ENCODE data around the gene CLIC4. TPM values are rescaled to one million over a fixed set of nuclear protein-coding genes. Genes with fewer than 3 reads are reported as not detected.

The CLIC4 gene
- total and polyA plus RNA-seq, 9 of the 15 experiments (the other 6 are each of a cell fraction or from before 2014, with no cell fraction given): 16.0 to 67.5 (median 38.4) TPM

- no peak overlapping the region for H3K4me2 ChIP-seq (ENCODE audit: insufficient read depth, low read length)
- no peak overlapping the region for H3K27ac ChIP-seq (ENCODE audit: extremely low read depth, low read depth, low read length)
- FAIRE-seq (peak; percentile 6), ATAC-seq (no peak), DNase-seq (ENCODE audit: extremely low read depth in 1 of 4, low spot score in 3 of 4) (no peak)
- H2AFZ ChIP-seq (ENCODE audit: low read depth, low read length): no peak overlapping the region
- no peaks in the 10 kb centered on the region for H3K36me3 ChIP-seq (ENCODE audit: control insufficient read depth, insufficient read depth, low read length)
- CTCF ChIA-PET (ENCODE audit: low intra/inter-chr PET ratio): no interaction called here
- intact Hi-C loops (cut with micrococcal nuclease) (no loop called here), in situ Hi-C loops (cut with MboI) (no loop called here)
- BruUV-seq (replicated peaks): no TSS peak
- no peak overlapping the region for H3K9ac ChIP-seq (ENCODE audit: insufficient read depth in 1 of 2, low read depth in 2 of 2, low read length in 2 of 2)
- peaks cover 0 to 3% of the 10 kb centered on the region in 2 experiments; a peak in 2 of 5 replicates for H3K4me1 ChIP-seq (replicated peaks in 1 of 2; ENCODE audit: control insufficient read depth in 2 of 2, insufficient read depth in 2 of 2, low read length in 2 of 2)
- H3K79me2 ChIP-seq (ENCODE audit: control insufficient read depth, insufficient read depth, low read length): no peaks in the 10 kb centered on the region
- H3K27me3 ChIP-seq (ENCODE audit: control insufficient read depth in 2 of 2, insufficient read depth in 2 of 2, low read length in 2 of 2): peaks cover 57 to 68% of the 10 kb centered on the region in 2 experiments
- H4K20me1 ChIP-seq (replicated peaks; ENCODE audit: control insufficient read depth, insufficient read depth, low read length): 0 out of 2 replicates have a peak, but pooled peaks cover 6% of the 10 kb centered on the region
- TF ChIP-seq PTBP1 (IDR thresholded peaks at IDR 0.05; ENCODE audit: low read depth, low read length) (no peak), KHSRP (IDR thresholded peaks at IDR 0.05) (no peak), MEIS2 (IDR thresholded peaks at IDR 0.05; ENCODE audit: partially characterized antibody) (peak; percentile 31), SPI1 (IDR thresholded peaks at IDR 0.05; ENCODE audit: borderline replicate concordance, low read depth, low read length) (peak; percentile 49; the same call in 1 of the 2 replicates), ZBTB34 (CRISPR knock-in tag; IDR thresholded peaks at IDR 0.05) (no peak)
- POLR2A ChIA-PET: interaction anchor here (0.5 to 0.7 kb wide), 3 partner anchors 168 to 361 kb away, joined by 3 read pairs; no protein-coding TSS in a partner anchor
- H3K9me1 ChIP-seq (ENCODE audit: control insufficient read depth, insufficient read depth, low read length): no peaks in the 10 kb centered on the region
- no peak overlapping the region for H3K4me3 ChIP-seq
- no peaks in the 10 kb centered on the region for H3K9me3 ChIP-seq (replicated peaks; ENCODE audit: control insufficient read depth, insufficient read depth, low read depth, low read length)
- 3% methylated on average over 19 of the region's 19 CpGs for WGBS (ENCODE audit: insufficient coverage, low coverage, missing lambda C conversion rate)
Observed at GRCh38 chr1:24872061-24872850, 127.0 kb downstream of the CLIC4 start.

Data from K562 (cell line).